ENCODE data around the gene GRM4.

GRM4 gene

GRCh38 chr6:34066772-34067770, 78.8 kb downstream of the GRM4 start:
- DNase-seq (ENCODE audit: low read depth, low spot score), result no peak
- Histone ChIP-seq H3K9me3 (ENCODE audit: low read depth, low read length) (no peaks in the 10 kb centered on the region), H3K27ac (no peak overlapping the region), H3K9ac (ENCODE audit: insufficient read length) (no peak overlapping the region), H3K4me3 (no peak overlapping the region), H3K36me3 (ENCODE audit: insufficient read depth, low read length) (no peaks in the 10 kb centered on the region)
- TF ChIP-seq POLR2AphosphoS5 (IDR thresholded peaks at IDR 0.05; ENCODE audit: borderline replicate concordance, low read depth, low read length) (no peak), EZH2 (IDR thresholded peaks at IDR 0.05) (no peak), FOXP2 (optimal IDR thresholded peaks at IDR 0.05; ENCODE audit: control extremely low read depth, extremely low read length, insufficient read depth) (no peak)

- no peak for TF ChIP-seq FOXP2 (optimal IDR thresholded peaks at IDR 0.05; ENCODE audit: control extremely low read depth, extremely low read length, insufficient read depth)
- TF ChIP-seq POLR2AphosphoS5 (IDR thresholded peaks at IDR 0.05; ENCODE audit: borderline replicate concordance, low read depth, low read length), result no peak
- no peak for TF ChIP-seq EZH2 (IDR thresholded peaks at IDR 0.05)
- Histone ChIP-seq H3K36me3 (ENCODE audit: insufficient read depth, low read length) (no peaks in the 10 kb centered on the region), H3K4me3 (no peak overlapping the region), H3K27ac (no peak overlapping the region), H3K9ac (ENCODE audit: insufficient read length) (no peak overlapping the region), H3K9me3 (ENCODE audit: low read depth, low read length) (no peaks in the 10 kb centered on the region)
- no peak for DNase-seq (ENCODE audit: low read depth, low spot score)
Observed at GRCh38 chr6:34066218-34066571, 79.7 kb downstream of the GRM4 start.

DNA sequence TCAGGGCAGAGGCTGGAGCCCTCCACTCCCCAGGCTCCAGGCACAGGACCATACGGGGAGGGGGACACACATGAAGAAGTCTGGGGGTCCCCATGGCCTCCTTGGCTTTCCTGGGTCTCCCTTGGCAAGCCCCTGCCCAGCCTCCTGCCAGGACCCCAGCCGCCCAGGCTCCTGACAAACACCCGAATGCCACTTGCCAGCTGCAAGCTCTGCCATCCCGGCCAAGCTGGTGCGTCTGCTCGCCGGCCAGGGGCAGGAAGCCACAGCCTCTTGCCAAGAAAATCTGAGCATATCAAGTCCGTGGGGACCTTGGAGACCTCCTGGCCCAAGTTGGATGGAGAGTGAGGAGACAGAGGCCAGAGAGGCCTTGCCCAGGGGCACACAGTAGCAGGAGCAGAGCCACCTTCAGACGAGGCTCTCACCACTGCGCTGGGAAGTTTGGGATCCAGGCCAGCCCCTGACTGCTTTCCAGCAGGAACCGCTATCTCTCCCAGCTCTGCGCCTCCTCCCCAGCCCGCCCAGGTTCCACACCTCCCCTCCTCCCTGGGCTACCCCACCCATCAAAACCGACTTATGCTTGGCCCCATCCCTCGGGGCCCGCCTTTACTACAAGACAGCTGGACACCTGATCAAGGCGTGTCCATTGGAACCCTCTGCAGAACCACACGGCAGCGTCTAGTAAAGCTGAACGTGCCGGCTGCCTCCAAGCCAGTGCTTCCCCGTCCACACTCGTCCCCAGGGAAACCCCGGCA, 80.2 kb downstream of the GRM4 start:
- no peak for TF ChIP-seq EZH2 (IDR thresholded peaks at IDR 0.05)
- no peak for TF ChIP-seq POLR2AphosphoS5 (IDR thresholded peaks at IDR 0.05; ENCODE audit: borderline replicate concordance, low read depth, low read length)
- no peak for TF ChIP-seq FOXP2 (optimal IDR thresholded peaks at IDR 0.05; ENCODE audit: control extremely low read depth, extremely low read length, insufficient read depth)
- H3K27ac ChIP-seq, result no peak overlapping the region
- DNase-seq (ENCODE audit: low read depth, low spot score), result no peak
- H3K9ac ChIP-seq (ENCODE audit: insufficient read length), result no peak overlapping the region
- no peaks in the 10 kb centered on the region for H3K36me3 ChIP-seq (ENCODE audit: insufficient read depth, low read length)
- no peak overlapping the region for H3K4me3 ChIP-seq
- H3K9me3 ChIP-seq (ENCODE audit: low read depth, low read length), result no peaks in the 10 kb centered on the region

DNA sequence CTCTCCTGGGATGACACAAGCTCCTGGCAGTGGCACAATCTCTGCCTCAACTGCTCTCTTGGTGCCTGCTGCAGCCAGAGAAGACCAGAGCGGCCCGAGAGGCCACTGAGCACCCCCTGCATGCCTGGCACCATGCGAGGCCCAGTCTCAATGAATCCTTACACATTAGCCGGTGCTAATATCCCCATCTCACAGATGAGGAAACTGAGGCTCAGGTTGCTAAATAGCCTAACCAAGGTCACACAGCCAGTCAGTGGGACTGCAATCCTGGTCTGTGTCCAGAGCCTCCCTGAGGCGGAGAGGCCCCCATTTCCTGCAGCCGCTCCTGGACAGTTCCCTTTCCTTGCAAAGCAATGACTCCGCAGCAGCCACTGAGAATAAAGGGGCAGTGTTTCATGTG, 81.2 kb downstream of the GRM4 start:
- H3K4me3 ChIP-seq, result no peak overlapping the region

DNA sequence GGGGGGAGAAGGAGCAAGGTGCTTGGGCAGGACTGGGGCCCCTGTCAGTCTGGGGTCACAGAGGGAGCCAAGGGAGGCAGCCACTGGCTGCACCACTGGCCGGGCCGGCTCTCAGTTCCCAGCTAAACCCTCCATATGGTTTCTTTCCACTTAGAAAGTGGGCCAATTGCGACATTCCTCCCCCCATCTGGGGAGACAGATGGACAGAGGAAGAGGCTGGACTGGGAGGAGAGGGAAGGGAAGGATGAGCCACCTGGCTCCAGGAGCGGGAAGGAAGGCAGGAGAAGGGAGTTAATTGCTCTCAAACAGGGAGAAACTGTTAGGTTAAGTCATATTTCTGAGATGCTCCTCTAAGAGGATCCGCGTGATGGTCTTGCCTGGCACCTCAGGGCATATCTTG, 82.2 kb downstream of the GRM4 start:
- no peak for DNase-seq (ENCODE audit: low read depth, low spot score)
- TF ChIP-seq EZH2 (IDR thresholded peaks at IDR 0.05) (no peak), FOXP2 (optimal IDR thresholded peaks at IDR 0.05; ENCODE audit: control extremely low read depth, extremely low read length, insufficient read depth) (no peak), POLR2AphosphoS5 (IDR thresholded peaks at IDR 0.05; ENCODE audit: borderline replicate concordance, low read depth, low read length) (no peak)
- no peaks in the 10 kb centered on the region for H3K9me3 ChIP-seq (ENCODE audit: low read depth, low read length)
- H3K9ac ChIP-seq (ENCODE audit: insufficient read length), result no peak overlapping the region
- H3K27ac ChIP-seq, result no peak overlapping the region
- no peak overlapping the region for H3K4me3 ChIP-seq
- no peaks in the 10 kb centered on the region for H3K36me3 ChIP-seq (ENCODE audit: insufficient read depth, low read length)

More for the DNA sequence above, 81.2 kb downstream of the GRM4 start:
- no peak for DNase-seq (ENCODE audit: low read depth, low spot score)
- no peak overlapping the region for H3K9ac ChIP-seq (ENCODE audit: insufficient read length)
- no peaks in the 10 kb centered on the region for H3K36me3 ChIP-seq (ENCODE audit: insufficient read depth, low read length)
- TF ChIP-seq POLR2AphosphoS5 (IDR thresholded peaks at IDR 0.05; ENCODE audit: borderline replicate concordance, low read depth, low read length) (no peak), EZH2 (IDR thresholded peaks at IDR 0.05) (no peak), FOXP2 (optimal IDR thresholded peaks at IDR 0.05; ENCODE audit: control extremely low read depth, extremely low read length, insufficient read depth) (no peak)
- no peaks in the 10 kb centered on the region for H3K9me3 ChIP-seq (ENCODE audit: low read depth, low read length)
- H3K27ac ChIP-seq, result no peak overlapping the region

GRCh38 chr6:34062815-34063214, 83.1 kb downstream of the GRM4 start:
- no peaks in the 10 kb centered on the region for H3K9me3 ChIP-seq (ENCODE audit: low read depth, low read length)
- H3K9ac ChIP-seq (ENCODE audit: insufficient read length), result no peak overlapping the region
- no peak overlapping the region for H3K4me3 ChIP-seq
- no peaks in the 10 kb centered on the region for H3K36me3 ChIP-seq (ENCODE audit: insufficient read depth, low read length)
- no peak overlapping the region for H3K27ac ChIP-seq
- no peak for DNase-seq (ENCODE audit: low read depth, low spot score)
- no peak for TF ChIP-seq EZH2 (IDR thresholded peaks at IDR 0.05)
- TF ChIP-seq POLR2AphosphoS5 (IDR thresholded peaks at IDR 0.05; ENCODE audit: borderline replicate concordance, low read depth, low read length), result no peak
- TF ChIP-seq FOXP2 (optimal IDR thresholded peaks at IDR 0.05; ENCODE audit: control extremely low read depth, extremely low read length, insufficient read depth), result no peak

GRCh38 chr6:34062156-34062555, 83.7 kb downstream of the GRM4 start:
- no peak for DNase-seq (ENCODE audit: low read depth, low spot score)
- no peak for TF ChIP-seq FOXP2 (optimal IDR thresholded peaks at IDR 0.05; ENCODE audit: control extremely low read depth, extremely low read length, insufficient read depth)
- no peak for TF ChIP-seq POLR2AphosphoS5 (IDR thresholded peaks at IDR 0.05; ENCODE audit: borderline replicate concordance, low read depth, low read length)
- no peak for TF ChIP-seq EZH2 (IDR thresholded peaks at IDR 0.05)
- Histone ChIP-seq H3K9me3 (ENCODE audit: low read depth, low read length) (no peaks in the 10 kb centered on the region), H3K4me3 (no peak overlapping the region), H3K9ac (ENCODE audit: insufficient read length) (no peak overlapping the region), H3K27ac (no peak overlapping the region), H3K36me3 (ENCODE audit: insufficient read depth, low read length) (no peaks in the 10 kb centered on the region)

- Histone ChIP-seq H3K9ac (ENCODE audit: insufficient read length) (no peak overlapping the region), H3K9me3 (ENCODE audit: low read depth, low read length) (no peaks in the 10 kb centered on the region), H3K36me3 (ENCODE audit: insufficient read depth, low read length) (no peaks in the 10 kb centered on the region), H3K27ac (no peak overlapping the region), H3K4me3 (no peak overlapping the region)
- no peak for DNase-seq (ENCODE audit: low read depth, low spot score)
- no peak for TF ChIP-seq POLR2AphosphoS5 (IDR thresholded peaks at IDR 0.05; ENCODE audit: borderline replicate concordance, low read depth, low read length)
- TF ChIP-seq FOXP2 (optimal IDR thresholded peaks at IDR 0.05; ENCODE audit: control extremely low read depth, extremely low read length, insufficient read depth), result no peak
- no peak for TF ChIP-seq EZH2 (IDR thresholded peaks at IDR 0.05)
Observed at GRCh38 chr6:34061348-34061747, 84.5 kb downstream of the GRM4 start.

Data from SK-N-MC (cell line).